Neural progenitor cell (in vitro differentiated cells): ENCODE results near the gene DTYMK. TPM values are rescaled to one million over a fixed set of nuclear protein-coding genes. Genes with fewer than 3 reads are reported as not detected.

Experiments
- DNase-seq: peaks from one replicate; pipeline ENCODE4 v3.0.0-alpha.2; 2016; ENCODE audit warnings: low spot score
- H2AFZ ChIP-seq: fragments of 200-600 bp; sonication (generic); replicated peaks from 2 replicates; pipeline ENCODE4 v1.6.1; 2016; ENCODE audit warnings: antibody characterized with exemption
- H3F3A ChIP-seq: fragments of 200-600 bp; sonication (generic); 2 replicates; pipeline ENCODE4 v1.6.1; 2016; ENCODE audit warnings: antibody characterized with exemption, low read depth
- H3K27ac ChIP-seq: fragments of 200-600 bp; sonication (generic); 2 replicates; pipeline ENCODE4 v1.5.1; 2016; ENCODE audit warnings: mild to moderate bottlenecking
- H3K27me3 ChIP-seq: fragments of 200-600 bp; sonication (generic); 2 replicates; pipeline ENCODE4 v1.6.1; 2016; ENCODE audit warnings: mild to moderate bottlenecking, moderate library complexity
- H3K36me3 ChIP-seq: fragments of 200-600 bp; sonication (generic); 2 replicates; pipeline ENCODE4 v1.5.1; 2016
- H3K4me1 ChIP-seq: fragments of 200-600 bp; sonication (generic); 2 replicates; pipeline ENCODE4 v1.6.1; 2016; ENCODE audit warnings: mixed run types
- H3K4me2 ChIP-seq: fragments of 200-600 bp; sonication (generic); 2 replicates; pipeline ENCODE4 v1.6.1; 2016
- H3K4me3 ChIP-seq: fragments of 200-600 bp; sonication (generic); 2 replicates; pipeline ENCODE4 v1.5.1; 2016
- H3K79me2 ChIP-seq: fragments of 200-600 bp; sonication (generic); 2 replicates; pipeline ENCODE4 v1.6.1; 2016; ENCODE audit warnings: low read depth
- H3K9ac ChIP-seq: fragments of 200-600 bp; sonication (generic); 2 replicates; pipeline ENCODE4 v1.6.1; 2016
- H3K9me3 ChIP-seq: fragments of 200-600 bp; sonication (generic); 2 replicates; pipeline ENCODE4 v1.5.1; 2016; ENCODE audit warnings: low read depth
- H4K20me1 ChIP-seq: fragments of 200-600 bp; sonication (generic); 2 replicates; pipeline ENCODE4 v1.6.1; 2016; ENCODE audit warnings: low read depth
- H3K27ac Mint-ChIP-seq: 3 replicates; pipeline ENCODE4 v1.8.0; 2021; ENCODE audit warnings: mixed read lengths
- H3K27me3 Mint-ChIP-seq: 2 replicates; pipeline ENCODE4 v1.8.0; 2022; ENCODE audit warnings: low read depth, mild to moderate bottlenecking, inconsistent platforms, moderate library complexity, mixed read lengths; ENCODE audit not compliant: insufficient read depth
- H3K36me3 Mint-ChIP-seq: 3 replicates; pipeline ENCODE4 v1.8.0; 2021; ENCODE audit warnings: mixed read lengths
- H3K4me1 Mint-ChIP-seq: 3 replicates; pipeline ENCODE4 v1.8.0; 2021; ENCODE audit warnings: mixed read lengths
- H3K4me3 Mint-ChIP-seq: 3 replicates; pipeline ENCODE4 v1.8.0; 2021; ENCODE audit warnings: mild to moderate bottlenecking, moderate library complexity, mixed read lengths
- H3K9me3 Mint-ChIP-seq: 3 replicates; pipeline ENCODE4 v1.8.0; 2020; ENCODE audit warnings: mixed read lengths
- CTCF ChIP-seq: fragments of 200-600 bp; sonication (generic); IDR thresholded peaks from 2 replicates; pipeline ENCODE4 v1.5.1; 2017; ENCODE audit warnings: antibody characterized with exemption, mild to moderate bottlenecking
- EZH2 ChIP-seq: fragments of 200-600 bp; sonication (generic); IDR thresholded peaks from 2 replicates; pipeline ENCODE4 v1.6.1; 2017; ENCODE audit warnings: antibody characterized with exemption, mild to moderate bottlenecking, moderate library complexity
- EZH2phosphoT487 ChIP-seq: fragments of 200-600 bp; sonication (generic); IDR thresholded peaks from 2 replicates; pipeline ENCODE4 v1.6.1; 2017; ENCODE audit warnings: antibody characterized with exemption
- total RNA-seq: library from RNA; depleted of rRNA; stranded (reverse); fragments of >200 nt; gene quantifications from 2 replicates; pipeline ENCODE4 v1.2.3, GENCODE V29; 2015; ENCODE audit warnings: low replicate concordance

Gene DTYMK
- total RNA-seq, 1 donor from 2014 or later: 43.4 TPM

GRCh38 chr2:241680044-241680443 is 6.6 kb downstream of the DTYMK start:
- TF ChIP-seq EZH2phosphoT487: no peak
- TF ChIP-seq CTCF: no peak
- no peak for TF ChIP-seq EZH2
- Histone ChIP-seq H4K20me1 (no peaks in the 10 kb centered on the region), H3K4me1 (no peaks in the 10 kb centered on the region), H3K79me2 (peaks cover 33% of the 10 kb centered on the region), H3K9me3 (no peaks in the 10 kb centered on the region), H3K36me3 (peaks cover 13% of the 10 kb centered on the region), H3K27me3 (no peaks in the 10 kb centered on the region), H2AFZ (no peak overlapping the region), H3K27ac (no peak overlapping the region), H3K4me3 (no peak overlapping the region), H3K9ac (no peak overlapping the region), H3K4me2 (no peak overlapping the region), H3F3A (peaks cover 4% of the 10 kb centered on the region)
- Mint-ChIP-seq H3K4me1 (peaks cover 6% of the 10 kb centered on the region), H3K36me3 (peaks cover 33% of the 10 kb centered on the region), H3K27me3 (peaks cover 2% of the 10 kb centered on the region), H3K27ac (no peak overlapping the region), H3K9me3 (no peaks in the 10 kb centered on the region), H3K4me3 (no peak overlapping the region)
- DNase-seq: no peak

GRCh38 chr2:241678784-241679540 is 7.7 kb downstream of the DTYMK start:
- no peak overlapping the region for H3K4me2 ChIP-seq
- peaks cover 28% of the 10 kb centered on the region for H3K36me3 Mint-ChIP-seq
- H3K9me3 Mint-ChIP-seq: no peaks in the 10 kb centered on the region
- H3K36me3 ChIP-seq: peaks cover 7% of the 10 kb centered on the region
- no peak overlapping the region for H3K4me3 ChIP-seq
- H3K9me3 ChIP-seq: no peaks in the 10 kb centered on the region
- H3K27ac Mint-ChIP-seq: no peak overlapping the region
- H3K4me1 Mint-ChIP-seq: peaks cover 2% of the 10 kb centered on the region
- H4K20me1 ChIP-seq: no peaks in the 10 kb centered on the region
- peaks cover 22% of the 10 kb centered on the region for H3K79me2 ChIP-seq
- no peak overlapping the region for H3K9ac ChIP-seq
- no peaks in the 10 kb centered on the region for H3K4me1 ChIP-seq
- H2AFZ ChIP-seq: no peak overlapping the region
- no peak for DNase-seq
- no peaks in the 10 kb centered on the region for H3K27me3 ChIP-seq
- peaks cover 13% of the 10 kb centered on the region for H3F3A ChIP-seq
- TF ChIP-seq EZH2 (no peak), CTCF (no peak), EZH2phosphoT487 (no peak)
- H3K4me3 Mint-ChIP-seq: no peak overlapping the region
- H3K27me3 Mint-ChIP-seq: peaks cover 6% of the 10 kb centered on the region
- no peak overlapping the region for H3K27ac ChIP-seq

- Histone ChIP-seq H3K27ac (no peak overlapping the region), H2AFZ (no peak overlapping the region), H3K36me3 (peaks cover 1% of the 10 kb centered on the region), H3K4me3 (no peak overlapping the region), H3F3A (peaks cover 15% of the 10 kb centered on the region), H4K20me1 (no peaks in the 10 kb centered on the region), H3K4me2 (no peak overlapping the region), H3K79me2 (peaks cover 16% of the 10 kb centered on the region), H3K27me3 (no peaks in the 10 kb centered on the region), H3K9me3 (no peaks in the 10 kb centered on the region), H3K9ac (no peak overlapping the region), H3K4me1 (no peaks in the 10 kb centered on the region)
- H3K4me1 Mint-ChIP-seq: peaks cover 2% of the 10 kb centered on the region
- peaks cover 29% of the 10 kb centered on the region for H3K36me3 Mint-ChIP-seq
- no peaks in the 10 kb centered on the region for H3K9me3 Mint-ChIP-seq
- DNase-seq: no peak
- peaks cover 6% of the 10 kb centered on the region for H3K27me3 Mint-ChIP-seq
- TF ChIP-seq CTCF: no peak
- no peak for TF ChIP-seq EZH2
- H3K4me3 Mint-ChIP-seq: no peak overlapping the region
- no peak overlapping the region for H3K27ac Mint-ChIP-seq
Observed at GRCh38 chr2:241678307-241678706, 8.3 kb downstream of the DTYMK start.
